ENCODE data around the gene HSPB8. TPM values are rescaled to one million over a fixed set of nuclear protein-coding genes. Genes with fewer than 3 reads are reported as not detected.

The HSPB8 gene
- total RNA-seq, 1 donor from 2014 or later, result not detected

GRCh38 chr12:119139448-119139847 is 39.3 kb upstream of the HSPB8 start:
- Mint-ChIP-seq H3K9me3 (no peaks in the 10 kb centered on the region), H3K27ac (no peak overlapping the region), H3K36me3 (ENCODE audit: low read depth) (no peaks in the 10 kb centered on the region), H3K27me3 (peaks cover 4% of the 10 kb centered on the region), H3K4me3 (no peak overlapping the region), H3K4me1 (no peaks in the 10 kb centered on the region)
- ATAC-seq (ENCODE audit: low read depth), result no peak
- CTCF ChIA-PET, result no interaction called here
- no peak for TF ChIP-seq CTCF (IDR thresholded peaks at IDR 0.05)
- intact Hi-C loops (cut with micrococcal nuclease), result no loop called here
- DNase-seq, result no peak
- POLR2A ChIA-PET, result no interaction called here

- TF ChIP-seq CTCF (IDR thresholded peaks at IDR 0.05), result no peak
- H3K9me3 Mint-ChIP-seq, result no peaks in the 10 kb centered on the region
Observed at GRCh38 chr12:119145367-119145766, 33.4 kb upstream of the HSPB8 start.

GRCh38 chr12:119147847-119148448 is 30.8 kb upstream of the HSPB8 start:
- Mint-ChIP-seq H3K36me3 (ENCODE audit: low read depth) (no peaks in the 10 kb centered on the region), H3K27me3 (peaks cover 12% of the 10 kb centered on the region), H3K27ac (no peak overlapping the region), H3K4me1 (no peaks in the 10 kb centered on the region), H3K4me3 (no peak overlapping the region), H3K9me3 (peaks cover 7% of the 10 kb centered on the region)
- DNase-seq, result no peak
- TF ChIP-seq CTCF (IDR thresholded peaks at IDR 0.05), result no peak
- intact Hi-C loops (cut with micrococcal nuclease), result no loop called here
- CTCF ChIA-PET, result no interaction called here
- POLR2A ChIA-PET, result no interaction called here
- ATAC-seq (ENCODE audit: low read depth), result no peak

More at GRCh38 chr12:119145367-119145766, 33.4 kb upstream of the HSPB8 start:
- no peak for ATAC-seq (ENCODE audit: low read depth)
- ChIA-PET CTCF (no interaction called here), POLR2A (no interaction called here)
- intact Hi-C loops (cut with micrococcal nuclease), result no loop called here
- H3K27me3 Mint-ChIP-seq, result peaks cover 6% of the 10 kb centered on the region
- H3K36me3 Mint-ChIP-seq (ENCODE audit: low read depth), result no peaks in the 10 kb centered on the region
- no peak overlapping the region for H3K4me3 Mint-ChIP-seq
- no peak for DNase-seq
- no peak overlapping the region for H3K27ac Mint-ChIP-seq
- no peaks in the 10 kb centered on the region for H3K4me1 Mint-ChIP-seq

- H3K9me3 Mint-ChIP-seq, result peaks cover 10% of the 10 kb centered on the region
- TF ChIP-seq CTCF (IDR thresholded peaks at IDR 0.05), result no peak
- CTCF ChIA-PET, result no interaction called here
- no peak for DNase-seq
- no peak for ATAC-seq (ENCODE audit: low read depth)
- H3K27me3 Mint-ChIP-seq, result peaks cover 19% of the 10 kb centered on the region
- intact Hi-C loops (cut with micrococcal nuclease), result no loop called here
- no peaks in the 10 kb centered on the region for H3K36me3 Mint-ChIP-seq (ENCODE audit: low read depth)
- POLR2A ChIA-PET, result no interaction called here
- H3K4me3 Mint-ChIP-seq, result no peak overlapping the region
- no peak overlapping the region for H3K27ac Mint-ChIP-seq
- no peaks in the 10 kb centered on the region for H3K4me1 Mint-ChIP-seq
Observed at GRCh38 chr12:119149270-119149669, 29.5 kb upstream of the HSPB8 start.

GRCh38 chr12:119151445-119152026 is 27.2 kb upstream of the HSPB8 start:
- DNase-seq, result no peak
- H3K27me3 Mint-ChIP-seq, result peaks cover 16% of the 10 kb centered on the region
- H3K4me1 Mint-ChIP-seq, result no peaks in the 10 kb centered on the region
- H3K27ac Mint-ChIP-seq, result no peak overlapping the region
- ATAC-seq (ENCODE audit: low read depth), result no peak
- ChIA-PET POLR2A (no interaction called here), CTCF (no interaction called here)
- peaks cover 10% of the 10 kb centered on the region for H3K9me3 Mint-ChIP-seq
- intact Hi-C loops (cut with micrococcal nuclease), result no loop called here
- no peaks in the 10 kb centered on the region for H3K36me3 Mint-ChIP-seq (ENCODE audit: low read depth)
- H3K4me3 Mint-ChIP-seq, result no peak overlapping the region
- no peak for TF ChIP-seq CTCF (IDR thresholded peaks at IDR 0.05)

Measured in activated B cell treated with CpG ODN at 0.5 μM for 24 hours (primary cell).